Fibroblast of villous mesenchyme (primary cell): Measurements from ENCODE around the gene MLLT3. TPM values are rescaled to one million over a fixed set of nuclear protein-coding genes. Genes with fewer than 3 reads are reported as not detected.

ENCODE experiments used
- DNase-seq: peaks from one replicate; pipeline ENCODE4 v3.0.0-alpha.2; 2010; ENCODE audit warnings: low read depth
- H3K4me3 ChIP-seq: 2 replicates; pipeline ENCODE4 v1.5.1; 2011; ENCODE audit warnings: low read depth, mild to moderate bottlenecking, low read length
- CTCF ChIP-seq: IDR thresholded peaks from 2 replicates; pipeline ENCODE4 v1.5.1; 2012; ENCODE audit warnings: low read depth, mild to moderate bottlenecking, low read length; ENCODE audit not compliant: insufficient read depth
- total RNA-seq: library from RNA; depleted of rRNA; stranded (reverse); fragments of >200 nt; gene quantifications from 2 replicates; pipeline ENCODE4 v1.2.3, GENCODE V29; 2012

Gene MLLT3
- total RNA-seq, 1 donor, result 44.9 TPM

DNA sequence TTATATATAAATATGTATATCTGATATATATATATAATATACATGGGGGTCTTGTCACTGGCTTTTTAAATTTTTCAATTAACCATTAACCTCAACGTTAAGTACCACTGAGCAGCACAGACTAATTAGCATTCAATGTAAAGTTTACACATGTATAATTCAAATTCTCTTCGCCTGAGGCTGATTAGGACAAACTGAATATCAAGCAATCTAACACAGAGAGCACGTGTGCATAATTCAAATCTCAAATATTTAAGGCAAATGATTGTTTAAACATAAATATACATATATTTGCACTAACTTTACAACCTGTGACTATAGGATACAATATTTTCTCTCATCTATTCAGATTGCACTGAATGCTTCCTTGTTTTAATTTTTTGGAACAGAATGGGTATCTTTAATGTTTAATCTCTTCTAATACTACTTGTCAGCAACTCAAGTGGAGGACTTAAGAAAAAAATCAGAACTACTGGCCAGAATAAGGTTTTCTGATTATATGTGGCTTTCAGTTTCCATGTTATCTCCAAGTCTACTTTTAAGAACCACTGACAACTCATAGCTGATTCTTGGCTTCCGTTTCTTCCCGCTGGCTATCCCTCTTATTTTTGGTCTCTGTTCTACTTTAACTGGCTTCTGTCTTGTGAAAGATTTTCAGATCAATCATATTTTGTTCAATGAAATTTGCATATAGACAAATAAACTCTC lies 204.8 kb downstream of the MLLT3 start:
- TF ChIP-seq CTCF, result no peak
- no peak overlapping the region for H3K4me3 ChIP-seq
- DNase-seq, result no peak

- H3K4me3 ChIP-seq, result no peak overlapping the region
- DNase-seq, result no peak
- TF ChIP-seq CTCF, result no peak
Measured at GRCh38 chr9:20414150-20414549, 208.1 kb downstream of the MLLT3 start.

DNA sequence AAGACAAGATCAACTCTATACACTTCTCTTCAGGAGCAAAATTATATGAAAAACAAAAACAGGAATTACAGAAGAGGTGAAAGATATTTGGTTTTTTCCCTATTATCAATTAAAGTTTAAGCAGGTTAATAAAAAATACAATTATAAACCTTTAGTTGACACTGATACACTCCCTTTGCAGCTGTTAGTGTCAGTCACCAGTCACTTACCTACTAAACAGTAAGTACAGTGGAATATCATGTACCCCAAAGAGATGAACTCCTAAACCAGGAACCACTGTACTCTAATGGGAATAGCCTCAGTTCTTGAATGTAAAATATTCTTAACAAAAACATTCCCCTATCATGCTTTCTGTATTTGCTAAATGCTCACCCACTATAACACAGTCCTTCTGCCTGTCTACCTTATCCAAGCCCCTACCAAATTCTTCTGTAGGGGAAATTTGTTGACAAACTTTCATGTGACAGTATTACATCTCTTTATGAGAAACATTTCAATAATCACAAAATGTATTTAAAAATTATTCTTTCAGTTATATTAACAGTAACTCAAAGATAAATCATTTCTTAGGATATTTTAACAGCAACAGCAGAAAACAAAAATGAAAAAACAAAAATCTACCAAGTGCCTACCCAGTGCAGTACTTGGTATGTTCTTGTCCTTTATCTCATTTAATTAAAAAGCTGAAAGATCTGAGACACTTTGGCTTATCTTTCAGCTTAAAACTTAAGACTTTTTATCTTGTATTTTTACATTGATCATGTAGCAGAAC lies 212.8 kb downstream of the MLLT3 start:
- DNase-seq, result no peak
- H3K4me3 ChIP-seq, result no peak overlapping the region
- no peak for TF ChIP-seq CTCF

DNA sequence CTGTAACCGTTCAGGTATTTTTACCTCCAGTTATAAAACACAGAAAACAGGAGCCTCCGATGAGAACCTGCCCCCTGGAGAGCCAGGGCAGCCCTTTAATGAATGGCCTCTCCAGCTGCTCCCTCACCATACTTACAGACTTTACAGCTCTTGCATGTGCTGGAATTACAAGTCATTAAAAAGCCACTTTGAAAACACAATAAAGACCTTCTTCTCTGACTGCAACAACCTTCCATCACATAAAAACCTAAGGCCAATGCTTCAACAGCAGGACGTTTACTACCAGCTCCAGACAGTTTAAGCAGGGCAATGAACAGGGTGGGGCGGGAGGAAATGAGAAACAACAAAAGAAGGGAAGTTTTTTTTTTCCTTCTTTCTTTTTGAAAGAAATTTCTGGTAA lies 213.8 kb downstream of the MLLT3 start:
- no peak for TF ChIP-seq CTCF
- peak; percentile 10 for DNase-seq
- no peak overlapping the region for H3K4me3 ChIP-seq

- TF ChIP-seq CTCF, result peak; percentile 19
- DNase-seq, result no peak
- no peak overlapping the region for H3K4me3 ChIP-seq
Measured at GRCh38 chr9:20407013-20407412, 215.3 kb downstream of the MLLT3 start.

DNA sequence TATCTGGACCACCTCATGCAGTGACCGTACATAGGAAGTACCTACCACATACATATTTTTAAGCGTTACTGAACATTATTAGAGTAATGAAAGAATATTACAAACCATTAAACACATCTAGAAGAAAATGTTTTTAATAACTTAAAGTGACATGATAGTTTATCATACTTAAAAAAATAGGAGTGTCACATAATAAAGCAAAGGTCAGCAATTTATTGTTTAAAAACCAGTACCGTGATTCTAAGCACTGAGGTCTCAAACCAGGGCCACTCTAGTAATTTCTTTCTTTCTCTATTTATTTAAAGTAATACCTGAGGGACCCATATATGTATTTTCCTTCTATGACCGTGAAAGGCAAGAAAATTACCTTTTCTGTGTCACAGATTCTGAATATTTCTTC lies 216.0 kb downstream of the MLLT3 start:
- no peak for DNase-seq
- no peak overlapping the region for H3K4me3 ChIP-seq
- no peak for TF ChIP-seq CTCF
